Stimulated activated memory B cell treated with anti-CD40 and anti-IgM and Interleukin-4, amounts not matched to agents 10 μg/mL and 1 μg/mL and 100 μg/mL, for 72 hours (primary cell): ENCODE results near the gene TRIM58.

ENCODE experiments used
- ATAC-seq: fragments of 150-1000 bp; cut with Tn5 transposase; 2 replicates; pipeline ENCODE4 v1.10.0; 2021
- H3K27ac Mint-ChIP-seq: one replicate; pipeline ENCODE4 v1.8.0; 2022; ENCODE audit warnings: mild to moderate bottlenecking, mixed read lengths
- H3K27me3 Mint-ChIP-seq: one replicate; pipeline ENCODE4 v1.8.0; 2022; ENCODE audit warnings: mixed read lengths
- H3K36me3 Mint-ChIP-seq: one replicate; pipeline ENCODE4 v1.8.0; 2022; ENCODE audit warnings: mixed read lengths
- H3K4me1 Mint-ChIP-seq: one replicate; pipeline ENCODE4 v1.8.0; 2022; ENCODE audit warnings: mixed read lengths
- H3K4me3 Mint-ChIP-seq: one replicate; pipeline ENCODE4 v1.8.0; 2022; ENCODE audit warnings: mild to moderate bottlenecking, moderate library complexity, mixed read lengths
- H3K9me3 Mint-ChIP-seq: one replicate; pipeline ENCODE4 v1.8.0; 2022; ENCODE audit warnings: mixed read lengths

Gene TRIM58, protein sequence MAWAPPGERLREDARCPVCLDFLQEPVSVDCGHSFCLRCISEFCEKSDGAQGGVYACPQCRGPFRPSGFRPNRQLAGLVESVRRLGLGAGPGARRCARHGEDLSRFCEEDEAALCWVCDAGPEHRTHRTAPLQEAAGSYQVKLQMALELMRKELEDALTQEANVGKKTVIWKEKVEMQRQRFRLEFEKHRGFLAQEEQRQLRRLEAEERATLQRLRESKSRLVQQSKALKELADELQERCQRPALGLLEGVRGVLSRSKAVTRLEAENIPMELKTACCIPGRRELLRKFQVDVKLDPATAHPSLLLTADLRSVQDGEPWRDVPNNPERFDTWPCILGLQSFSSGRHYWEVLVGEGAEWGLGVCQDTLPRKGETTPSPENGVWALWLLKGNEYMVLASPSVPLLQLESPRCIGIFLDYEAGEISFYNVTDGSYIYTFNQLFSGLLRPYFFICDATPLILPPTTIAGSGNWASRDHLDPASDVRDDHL

DNA sequence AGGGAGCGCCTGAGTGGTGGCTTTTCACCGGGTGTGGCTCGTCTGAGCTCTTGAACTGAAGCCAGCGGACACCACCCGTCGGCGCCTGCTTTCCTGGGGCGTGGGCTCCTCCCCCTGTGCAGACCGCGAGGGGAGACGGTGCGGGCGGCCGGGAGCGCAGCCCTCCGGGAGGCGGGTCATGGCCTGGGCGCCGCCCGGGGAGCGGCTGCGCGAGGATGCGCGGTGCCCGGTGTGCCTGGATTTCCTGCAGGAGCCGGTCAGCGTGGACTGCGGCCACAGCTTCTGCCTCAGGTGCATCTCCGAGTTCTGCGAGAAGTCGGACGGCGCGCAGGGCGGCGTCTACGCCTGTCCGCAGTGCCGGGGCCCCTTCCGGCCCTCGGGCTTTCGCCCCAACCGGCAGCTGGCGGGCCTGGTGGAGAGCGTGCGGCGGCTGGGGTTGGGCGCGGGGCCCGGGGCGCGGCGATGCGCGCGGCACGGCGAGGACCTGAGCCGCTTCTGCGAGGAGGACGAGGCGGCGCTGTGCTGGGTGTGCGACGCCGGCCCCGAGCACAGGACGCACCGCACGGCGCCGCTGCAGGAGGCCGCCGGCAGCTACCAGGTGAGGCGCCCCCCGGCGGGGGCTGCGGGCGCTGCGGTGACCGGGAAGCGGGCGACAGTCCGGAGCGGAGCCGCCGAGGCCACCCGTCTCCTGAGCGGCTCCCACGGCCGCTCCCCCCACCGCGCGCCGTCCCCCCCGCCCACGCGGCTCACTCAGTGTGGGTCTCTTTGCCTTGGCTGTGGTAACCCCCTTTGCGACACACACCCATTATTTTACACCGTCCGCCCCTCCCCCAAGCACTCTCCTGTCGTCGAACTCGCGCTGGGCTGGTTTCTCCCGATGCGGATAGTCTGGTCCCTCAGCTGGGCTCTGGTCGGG, at the start of gene TRIM58:
Gene TRIM58, plus strand, starts transcription at position 119 of the 916 bp plus-strand sequence. Its CDS starts 60 bp downstream, at position 179.
- Mint-ChIP-seq H3K4me1 (peaks cover 13% of the 10 kb centered on the region), H3K27me3 (peaks cover 52% of the 10 kb centered on the region), H3K36me3 (no peaks in the 10 kb centered on the region), H3K4me3 (peak within 1 kb of the TSS; percentile 73), H3K27ac (no peak within 1 kb of the TSS), H3K9me3 (peaks cover 6% of the 10 kb centered on the region)
- ATAC-seq, result peak; percentile 56

DNA sequence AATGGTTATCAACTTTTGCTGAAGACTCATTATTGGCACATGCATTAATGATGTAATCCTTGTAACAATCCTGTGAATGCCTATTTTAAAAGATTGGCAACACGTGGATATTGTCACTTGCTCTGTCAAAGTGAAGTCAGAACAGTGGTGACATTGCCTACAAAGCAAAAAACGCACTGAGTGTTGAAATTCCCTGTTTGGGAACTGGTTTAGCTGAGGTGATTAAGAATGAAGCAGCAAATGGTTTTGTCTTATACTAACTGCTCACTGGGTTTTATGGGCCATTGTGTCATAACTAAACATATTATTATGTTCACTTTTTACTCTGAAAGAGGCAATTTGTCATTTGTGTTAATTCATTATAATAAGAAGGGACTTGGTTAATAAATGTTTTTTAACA, 44.4 kb upstream of the TRIM58 start:
- Mint-ChIP-seq H3K27me3 (no peaks in the 10 kb centered on the region), H3K4me1 (no peaks in the 10 kb centered on the region), H3K36me3 (no peaks in the 10 kb centered on the region), H3K27ac (no peak overlapping the region), H3K4me3 (no peak overlapping the region), H3K9me3 (no peaks in the 10 kb centered on the region)
- no peak for ATAC-seq

DNA sequence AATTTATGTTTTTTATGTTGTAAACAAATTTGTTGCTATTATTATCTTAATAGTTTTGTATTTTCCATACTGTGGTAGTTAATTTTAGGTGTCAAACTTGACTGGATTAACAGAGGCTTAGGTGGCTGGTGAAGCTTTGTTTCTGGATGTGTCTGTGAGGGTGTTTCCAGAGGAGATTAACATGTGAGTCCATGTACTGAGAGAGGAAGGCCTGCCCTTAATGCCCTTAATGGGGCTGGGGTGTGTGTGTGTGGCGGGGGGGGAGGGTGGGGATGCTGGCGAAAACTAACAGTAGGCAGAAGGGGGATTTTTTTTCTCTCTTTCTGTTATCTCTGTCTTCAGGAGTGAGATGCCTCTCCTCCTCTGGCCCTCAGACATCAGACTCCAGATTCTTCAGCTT, 34.9 kb upstream of the TRIM58 start:
- Mint-ChIP-seq H3K4me1 (peaks cover 6% of the 10 kb centered on the region), H3K27me3 (no peaks in the 10 kb centered on the region), H3K36me3 (no peaks in the 10 kb centered on the region), H3K4me3 (no peak overlapping the region), H3K27ac (no peak overlapping the region), H3K9me3 (peaks cover 2% of the 10 kb centered on the region)
- ATAC-seq, result no peak

DNA sequence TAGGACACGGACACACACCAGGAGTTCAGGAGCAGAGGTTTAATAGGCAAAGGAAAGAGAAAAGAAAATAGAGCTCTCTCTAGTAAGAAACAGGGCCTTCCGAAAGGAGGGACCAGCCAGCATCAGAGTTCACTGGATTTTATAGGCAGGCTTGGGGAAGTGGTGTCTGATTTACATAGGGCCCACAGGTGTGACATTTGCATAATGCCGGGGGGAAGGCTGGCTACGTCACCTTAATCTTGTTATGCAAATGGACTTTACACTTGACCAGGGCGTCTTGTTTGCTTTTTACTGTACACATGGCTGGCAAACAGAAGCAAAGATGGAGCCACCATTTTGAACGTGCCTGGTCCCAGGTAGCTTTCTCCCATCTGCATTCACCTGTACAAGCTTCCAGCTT, 33.0 kb upstream of the TRIM58 start, which contains the start of gene OR14A16:
Gene OR14A16, minus strand, starts transcription at position 97 of the 400 bp plus-strand sequence. CDS start 8,390 bp downstream, outside the sequence.
- ATAC-seq, result no peak
- H3K9me3 Mint-ChIP-seq, result peaks cover 2% of the 10 kb centered on the region
- peaks cover 6% of the 10 kb centered on the region for H3K4me1 Mint-ChIP-seq
- no peaks in the 10 kb centered on the region for H3K36me3 Mint-ChIP-seq
- no peak within 1 kb of the TSS for H3K4me3 Mint-ChIP-seq
- H3K27me3 Mint-ChIP-seq, result no peaks in the 10 kb centered on the region
- no peak within 1 kb of the TSS for H3K27ac Mint-ChIP-seq

DNA sequence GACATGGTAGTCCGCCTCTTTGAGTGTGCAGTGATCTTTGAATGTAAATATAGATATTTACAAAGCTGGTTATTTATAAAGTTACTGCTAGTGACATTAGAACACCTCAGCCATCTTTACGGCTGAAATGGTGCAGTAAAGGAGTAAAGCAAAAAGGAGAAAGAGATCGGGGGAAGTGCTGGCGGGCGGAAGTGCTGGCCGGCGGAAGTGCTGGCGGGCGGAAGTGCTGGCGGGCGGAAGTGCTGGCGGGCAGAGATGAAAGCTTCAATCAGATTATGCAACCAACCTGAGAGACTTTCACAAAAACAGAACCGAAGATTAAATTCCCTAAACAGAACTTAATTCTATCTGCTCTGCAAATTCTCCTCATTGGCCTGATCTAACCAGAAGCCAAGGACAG, 31.6 kb upstream of the TRIM58 start:
- no peak for ATAC-seq
- Mint-ChIP-seq H3K4me1 (peaks cover 6% of the 10 kb centered on the region), H3K27me3 (no peaks in the 10 kb centered on the region), H3K9me3 (peaks cover 2% of the 10 kb centered on the region), H3K4me3 (no peak overlapping the region), H3K27ac (no peak overlapping the region), H3K36me3 (no peaks in the 10 kb centered on the region)

DNA sequence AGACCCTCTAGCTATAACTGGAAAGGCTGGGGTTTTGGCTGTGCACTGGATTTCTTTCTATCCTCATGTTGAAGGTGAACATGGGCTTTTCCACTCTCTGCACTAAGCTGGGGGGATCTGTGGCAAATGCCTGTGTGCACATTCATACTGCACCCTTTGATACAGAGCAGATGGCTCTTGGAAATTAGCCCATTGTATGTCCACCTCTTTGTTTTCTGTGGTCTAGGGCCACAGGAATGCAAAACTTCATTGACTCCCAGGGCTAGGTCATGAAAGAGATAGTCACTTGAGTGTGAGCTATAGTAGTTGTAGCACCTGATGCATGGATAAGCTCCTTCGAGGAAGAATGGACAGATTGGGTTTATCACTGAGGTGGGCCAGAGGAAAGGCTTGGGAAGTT, 27.3 kb upstream of the TRIM58 start:
- Mint-ChIP-seq H3K9me3 (peaks cover 2% of the 10 kb centered on the region), H3K27ac (no peak overlapping the region), H3K4me1 (no peaks in the 10 kb centered on the region), H3K36me3 (no peaks in the 10 kb centered on the region), H3K27me3 (no peaks in the 10 kb centered on the region), H3K4me3 (no peak overlapping the region)
- ATAC-seq, result peak; percentile 20

DNA sequence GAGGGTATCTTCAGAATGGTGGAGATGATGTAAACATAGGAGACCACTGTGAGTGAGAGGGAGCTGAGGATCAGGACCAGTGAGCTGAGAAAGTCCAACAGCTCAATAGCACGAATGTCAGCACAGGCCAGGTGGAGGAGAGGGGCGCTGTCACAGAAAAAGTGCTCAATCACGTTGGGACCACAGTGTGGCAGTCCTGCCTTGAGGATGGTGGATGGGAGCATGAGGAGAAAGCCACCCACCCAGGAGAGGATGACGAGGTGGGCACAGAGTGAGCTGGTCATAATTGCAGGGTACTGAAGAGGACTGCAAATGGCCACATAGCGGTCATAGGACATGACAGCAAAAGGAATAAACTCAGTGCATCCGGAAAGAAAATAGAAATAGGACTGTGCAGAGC, 23.4 kb upstream of the TRIM58 start:
- ATAC-seq, result no peak
- Mint-ChIP-seq H3K4me3 (no peak overlapping the region), H3K27ac (no peak overlapping the region), H3K9me3 (no peaks in the 10 kb centered on the region), H3K36me3 (no peaks in the 10 kb centered on the region), H3K27me3 (no peaks in the 10 kb centered on the region), H3K4me1 (no peaks in the 10 kb centered on the region)

DNA sequence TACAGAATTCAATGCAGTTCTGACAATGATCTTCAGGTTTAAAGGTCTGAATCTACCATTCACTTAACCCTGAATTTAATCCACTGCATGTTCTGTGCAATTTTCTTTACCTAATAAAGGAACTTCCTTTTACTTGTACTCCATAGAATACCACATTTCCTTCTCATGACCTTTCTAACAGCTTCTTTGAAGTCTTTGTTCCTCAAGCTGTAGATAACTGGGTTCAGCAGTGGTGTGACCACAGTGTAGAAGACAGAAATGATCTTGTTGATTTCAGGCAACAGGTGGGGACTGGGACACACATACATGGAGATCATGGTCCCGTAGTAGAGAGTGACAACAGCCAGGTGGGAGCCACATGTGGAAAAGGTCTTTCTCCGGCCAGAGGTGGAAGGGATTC, 16.2 kb upstream of the TRIM58 start:
- Mint-ChIP-seq H3K4me3 (no peak overlapping the region), H3K4me1 (no peaks in the 10 kb centered on the region), H3K27me3 (no peaks in the 10 kb centered on the region), H3K27ac (no peak overlapping the region), H3K9me3 (no peaks in the 10 kb centered on the region), H3K36me3 (no peaks in the 10 kb centered on the region)
- peak; percentile 37 for ATAC-seq

DNA sequence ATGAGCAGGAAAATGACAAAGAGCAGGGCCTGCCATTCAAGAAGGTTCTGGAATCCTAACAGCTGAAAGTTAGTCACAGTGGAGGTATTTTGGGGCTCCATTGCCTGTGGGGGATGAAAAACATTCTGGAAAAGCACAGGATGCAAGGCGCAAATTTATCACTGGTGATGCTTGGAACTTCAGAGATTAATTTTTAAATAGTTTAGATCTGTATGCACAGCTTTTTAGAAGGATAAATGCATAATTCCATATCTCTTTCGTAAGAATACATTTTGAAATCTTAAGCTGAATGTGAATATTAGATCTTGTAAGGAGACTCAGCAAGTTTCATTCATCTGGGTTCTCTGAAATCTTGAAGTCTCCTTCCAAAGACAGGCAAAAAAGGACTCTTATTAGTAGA, 15.2 kb upstream of the TRIM58 start, which contains the start of gene OR11L1:
Gene OR11L1, minus strand, starts transcription at position 101 of the 400 bp plus-strand sequence. Its CDS starts 0 bp downstream, at position 101.
- no peak for ATAC-seq
- no peak within 1 kb of the TSS for H3K4me3 Mint-ChIP-seq
- no peaks in the 10 kb centered on the region for H3K36me3 Mint-ChIP-seq
- no peaks in the 10 kb centered on the region for H3K4me1 Mint-ChIP-seq
- no peaks in the 10 kb centered on the region for H3K27me3 Mint-ChIP-seq
- H3K9me3 Mint-ChIP-seq, result no peaks in the 10 kb centered on the region
- H3K27ac Mint-ChIP-seq, result no peak within 1 kb of the TSS

DNA sequence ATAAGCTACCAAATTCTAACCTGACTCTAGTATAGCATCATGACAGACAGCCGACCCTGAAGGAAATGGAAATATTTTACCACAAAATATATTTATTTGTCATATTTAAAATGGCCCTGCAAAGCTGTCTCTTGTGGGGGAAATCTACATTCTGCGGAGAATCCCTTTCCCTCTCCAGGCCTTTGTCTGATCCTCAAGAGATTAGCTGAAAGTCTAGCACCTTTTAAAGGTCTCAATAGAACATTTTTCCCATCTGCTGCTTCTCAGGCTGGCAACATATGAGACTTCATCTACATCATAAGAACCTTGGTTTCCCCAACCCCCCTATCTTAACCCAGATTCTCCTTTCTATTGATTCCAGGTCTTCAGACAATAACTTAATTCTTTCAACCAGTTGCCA, 13.6 kb upstream of the TRIM58 start:
- Mint-ChIP-seq H3K27me3 (no peaks in the 10 kb centered on the region), H3K4me1 (no peaks in the 10 kb centered on the region), H3K36me3 (no peaks in the 10 kb centered on the region), H3K9me3 (no peaks in the 10 kb centered on the region), H3K4me3 (no peak overlapping the region), H3K27ac (no peak overlapping the region)
- ATAC-seq, result no peak

DNA sequence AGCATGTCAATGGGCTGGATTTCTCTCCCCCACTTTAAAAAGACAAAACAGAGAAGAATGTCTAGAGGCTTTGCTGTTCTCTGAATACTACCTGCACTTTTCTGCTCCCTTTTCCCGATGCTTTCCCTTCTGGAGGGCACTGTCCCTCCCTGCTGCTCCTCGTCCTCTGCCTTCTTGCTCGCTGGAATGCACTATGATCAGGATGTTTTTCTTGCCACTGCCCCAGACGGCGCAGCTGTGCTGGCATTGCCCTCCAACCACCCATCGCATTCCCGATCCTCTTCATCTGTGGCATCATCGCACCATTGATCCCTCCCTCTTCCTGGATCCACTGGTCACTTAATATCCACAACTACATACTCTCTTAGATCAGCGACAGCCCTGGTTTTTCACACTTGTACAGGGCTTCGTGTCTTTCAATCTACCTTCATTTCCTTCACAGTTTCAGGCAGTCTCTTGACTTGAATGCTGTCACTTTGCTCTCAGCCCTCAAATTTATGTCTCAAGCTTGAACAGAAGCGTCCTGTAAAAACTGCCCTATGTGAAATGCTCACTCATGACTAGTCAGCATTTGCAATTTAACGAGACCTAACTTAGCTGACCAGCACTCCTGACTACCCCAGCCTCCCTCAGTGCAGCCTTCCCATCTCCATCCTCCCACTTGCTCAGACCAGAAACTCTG, 11.8 kb upstream of the TRIM58 start:
- H3K4me3 Mint-ChIP-seq, result no peak overlapping the region
- ATAC-seq, result no peak
- H3K4me1 Mint-ChIP-seq, result no peaks in the 10 kb centered on the region
- no peaks in the 10 kb centered on the region for H3K9me3 Mint-ChIP-seq
- H3K27ac Mint-ChIP-seq, result no peak overlapping the region
- H3K27me3 Mint-ChIP-seq, result no peaks in the 10 kb centered on the region
- no peaks in the 10 kb centered on the region for H3K36me3 Mint-ChIP-seq

DNA sequence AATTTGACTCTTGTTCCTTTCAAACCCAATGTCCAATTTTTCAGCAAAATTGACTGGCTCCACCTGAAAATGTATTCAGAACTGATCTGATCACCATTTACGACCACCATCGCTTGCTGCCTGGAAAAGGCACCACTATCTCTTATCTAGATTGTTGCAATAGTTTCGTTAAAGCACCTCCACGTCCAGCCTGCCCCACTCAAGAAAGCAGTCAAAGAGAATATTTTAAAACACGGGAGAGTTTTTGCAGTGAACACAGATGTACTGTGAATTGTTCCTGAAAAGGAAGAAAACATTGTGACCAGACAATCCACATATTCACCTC, 11.3 kb upstream of the TRIM58 start:
- Mint-ChIP-seq H3K4me3 (no peak overlapping the region), H3K36me3 (no peaks in the 10 kb centered on the region), H3K27ac (no peak overlapping the region), H3K4me1 (no peaks in the 10 kb centered on the region), H3K9me3 (no peaks in the 10 kb centered on the region), H3K27me3 (no peaks in the 10 kb centered on the region)
- no peak for ATAC-seq

DNA sequence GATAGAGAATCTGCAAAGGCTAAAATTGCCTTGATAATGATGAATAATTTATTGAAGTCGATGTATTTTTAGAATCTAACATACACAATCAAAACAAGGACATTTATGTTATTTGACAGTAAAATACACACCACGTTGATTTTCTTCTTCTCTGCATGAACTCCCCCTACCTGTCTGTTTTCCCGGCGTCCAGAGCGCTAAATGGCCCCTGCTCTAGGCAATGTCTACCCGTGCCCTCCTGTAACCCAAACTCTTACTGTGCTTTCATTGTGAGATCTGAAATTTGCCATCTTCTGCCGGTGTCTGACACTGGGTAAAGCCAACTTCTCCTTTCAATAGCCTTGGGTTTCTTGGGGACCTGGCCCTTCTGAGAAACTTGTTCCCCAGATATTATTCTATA, 8.6 kb upstream of the TRIM58 start:
- H3K4me3 Mint-ChIP-seq, result no peak overlapping the region
- peaks cover 4% of the 10 kb centered on the region for H3K9me3 Mint-ChIP-seq
- no peak for ATAC-seq
- no peaks in the 10 kb centered on the region for H3K36me3 Mint-ChIP-seq
- H3K27ac Mint-ChIP-seq, result no peak overlapping the region
- no peaks in the 10 kb centered on the region for H3K27me3 Mint-ChIP-seq
- H3K4me1 Mint-ChIP-seq, result no peaks in the 10 kb centered on the region

DNA sequence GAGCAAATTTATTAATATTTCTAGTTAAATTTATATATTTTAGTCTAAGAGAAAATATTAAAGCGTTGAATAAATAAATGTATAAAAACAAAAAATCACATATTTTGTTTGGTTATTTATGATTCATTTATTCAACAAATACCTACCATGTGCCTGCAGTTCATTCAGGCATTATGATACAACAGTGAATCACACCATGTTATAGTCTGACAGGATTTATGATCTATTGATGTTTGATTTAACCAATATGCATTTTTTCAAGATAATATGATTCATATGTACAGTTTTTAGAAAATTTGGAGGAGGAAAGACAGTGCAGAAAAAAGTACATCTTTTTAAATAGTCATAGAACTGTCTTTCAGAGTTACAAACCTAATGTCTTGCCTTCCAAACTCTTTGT, 7.4 kb upstream of the TRIM58 start:
- Mint-ChIP-seq H3K9me3 (peaks cover 6% of the 10 kb centered on the region), H3K27ac (no peak overlapping the region), H3K36me3 (no peaks in the 10 kb centered on the region), H3K4me1 (no peaks in the 10 kb centered on the region), H3K4me3 (no peak overlapping the region), H3K27me3 (no peaks in the 10 kb centered on the region)
- no peak for ATAC-seq

DNA sequence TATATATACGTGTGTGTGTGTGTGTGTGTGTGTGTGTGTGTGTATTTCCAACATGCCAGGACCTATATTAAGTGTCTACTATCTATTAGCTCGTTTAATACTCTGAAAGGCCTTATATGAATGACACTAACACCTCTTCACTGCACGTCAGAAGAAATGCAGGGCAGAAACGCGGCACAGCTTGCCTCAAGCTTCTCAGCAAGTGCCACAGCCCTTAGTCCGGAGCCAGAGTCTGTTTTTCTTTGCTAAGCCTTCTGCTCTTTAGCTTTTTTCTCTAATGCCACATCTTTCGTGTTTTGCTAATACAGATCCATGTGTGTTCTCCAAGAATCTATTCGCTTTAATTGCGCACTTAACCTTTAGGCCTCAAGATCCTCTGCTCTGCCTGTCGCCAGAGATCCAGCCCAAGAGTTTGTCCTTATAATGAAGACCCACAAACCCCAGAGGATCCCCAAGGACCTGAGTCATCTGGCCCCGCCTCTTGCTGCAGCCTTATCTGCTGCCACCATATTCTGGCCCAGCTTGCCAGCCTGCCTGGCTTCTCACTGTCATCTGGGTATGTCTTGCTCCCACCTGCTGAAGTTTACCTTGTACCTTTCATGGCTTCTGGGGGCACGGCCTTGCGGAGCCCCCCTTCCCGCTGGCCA, 2.0 kb upstream of the TRIM58 start:
- Mint-ChIP-seq H3K4me1 (peaks cover 13% of the 10 kb centered on the region), H3K4me3 (no peak overlapping the region), H3K36me3 (no peaks in the 10 kb centered on the region), H3K27me3 (peaks cover 38% of the 10 kb centered on the region), H3K27ac (no peak overlapping the region), H3K9me3 (peaks cover 6% of the 10 kb centered on the region)
- ATAC-seq, result no peak
